ENCODE data around the gene CTSC.

The CTSC gene

GRCh38 chr11:88357323-88358039, 19.9 kb upstream of the CTSC start (continued):
- TF ChIP-seq YY2 (tag by site-specific recombination; IDR thresholded peaks at IDR 0.05) (no peak), ZIC2 (tag by site-specific recombination; IDR thresholded peaks at IDR 0.05) (no peak), ZNF416 (tag by site-specific recombination; IDR thresholded peaks at IDR 0.05) (no peak), ZNF561 (tag by site-specific recombination; IDR thresholded peaks at IDR 0.05; ENCODE audit: borderline replicate concordance) (0 out of 2 replicates have a peak, but pooled peaks have one; percentile 59), KLF7 (tag by site-specific recombination; IDR thresholded peaks at IDR 0.05; ENCODE audit: borderline replicate concordance) (peak; percentile 58; the same call in 1 of the 2 replicates), ZNF248 (tag by site-specific recombination; IDR thresholded peaks at IDR 0.05) (no peak), ZNF394 (tag by site-specific recombination; IDR thresholded peaks at IDR 0.05; ENCODE audit: borderline replicate concordance) (no peak; the same call in 1 of the 2 replicates), ZFP69B (tag by site-specific recombination; IDR thresholded peaks at IDR 0.05) (no peak), ZFP3 (tag by site-specific recombination; IDR thresholded peaks at IDR 0.05; ENCODE audit: low read depth) (no peak), BCL11B (tag by site-specific recombination; IDR thresholded peaks at IDR 0.05; ENCODE audit: low read depth) (no peak), OVOL3 (tag by site-specific recombination; IDR thresholded peaks at IDR 0.05) (peak; percentile 73; the same call in 1 of the 2 replicates), HOXD13 (CRISPR knock-in tag; IDR thresholded peaks at IDR 0.05; ENCODE audit: borderline replicate concordance) (peak; percentile 87; the same call in 1 of the 2 replicates), WT1 (tag by site-specific recombination; IDR thresholded peaks at IDR 0.05) (no peak), SCRT2 (tag by site-specific recombination; IDR thresholded peaks at IDR 0.05) (no peak), KLF8 (tag by site-specific recombination; IDR thresholded peaks at IDR 0.05) (peak; percentile 74), ZNF184 (tag by site-specific recombination; IDR thresholded peaks at IDR 0.05) (no peak), ZNF19 (tag by site-specific recombination; IDR thresholded peaks at IDR 0.05; ENCODE audit: low read depth) (no peak), AEBP2 (tag by site-specific recombination; IDR thresholded peaks at IDR 0.05; ENCODE audit: borderline replicate concordance) (no peak), ZFHX2 (tag by site-specific recombination; conservative IDR thresholded peaks at IDR 0.05) (no peak), SP3 (tag by site-specific recombination; IDR thresholded peaks at IDR 0.05) (no peak), ZNF132 (tag by site-specific recombination; IDR thresholded peaks at IDR 0.05; ENCODE audit: borderline replicate concordance) (no peak), ZEB2 (tag by site-specific recombination; IDR thresholded peaks at IDR 0.05) (peak; percentile 62), ZNF785 (tag by site-specific recombination; IDR thresholded peaks at IDR 0.05) (no peak), HIC1 (tag by site-specific recombination; IDR thresholded peaks at IDR 0.05) (0 out of 2 replicates have a peak, but pooled peaks have one; percentile 37), ZNF341 (tag by site-specific recombination; IDR thresholded peaks at IDR 0.05; ENCODE audit: low read depth) (no peak), ZNF37A (tag by site-specific recombination; IDR thresholded peaks at IDR 0.05) (no peak), PRDM1 (tag by site-specific recombination; IDR thresholded peaks at IDR 0.05) (peak; percentile 77; the same call in 1 of the 2 replicates), ZSCAN4 (tag by site-specific recombination; IDR thresholded peaks at IDR 0.05) (no peak), ZNF658 (tag by site-specific recombination; IDR thresholded peaks at IDR 0.05) (no peak), ZXDB (tag by site-specific recombination; IDR thresholded peaks at IDR 0.05) (peak; percentile 80), ZNF654 (tag by site-specific recombination; IDR thresholded peaks at IDR 0.05; ENCODE audit: low read depth) (no peak), ZNF24 (tag by site-specific recombination; IDR thresholded peaks at IDR 0.05) (peak; percentile 77), ZNF10 (tag by site-specific recombination; IDR thresholded peaks at IDR 0.05) (0 out of 2 replicates have a peak, but pooled peaks have one; percentile 10), ZNF701 (tag by site-specific recombination; IDR thresholded peaks at IDR 0.05) (no peak), SALL2 (tag by site-specific recombination; IDR thresholded peaks at IDR 0.05; ENCODE audit: borderline replicate concordance) (no peak), ZNF362 (tag by site-specific recombination; IDR thresholded peaks at IDR 0.05) (no peak), IKZF3 (tag by site-specific recombination; IDR thresholded peaks at IDR 0.05) (peak; percentile 77)
